ENCODE results near the gene ANKRD34C.

The ANKRD34C gene

DNA sequence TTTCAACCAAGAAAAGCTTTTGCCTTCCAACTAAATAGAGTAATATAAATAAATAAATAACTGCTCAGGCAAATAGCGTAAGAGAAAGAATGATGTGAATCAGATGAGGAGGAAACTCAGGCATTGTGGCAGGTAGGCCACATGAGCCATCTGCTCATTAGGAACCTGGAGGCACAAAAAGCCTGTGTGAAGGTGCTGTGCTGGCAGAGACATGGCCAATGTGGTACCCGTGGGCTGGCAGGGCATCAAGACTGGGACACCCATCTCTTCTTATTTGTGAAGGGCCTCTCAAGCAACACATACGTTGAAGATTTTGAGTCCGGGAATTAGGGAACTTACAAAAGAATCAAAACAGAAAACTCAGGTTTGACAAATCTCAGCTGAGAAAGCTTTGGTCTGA lies 9.5 kb downstream of the ANKRD34C start:
- H3K4me3 Mint-ChIP-seq: no peak overlapping the region
- peaks cover 73% of the 10 kb centered on the region for H3K27me3 Mint-ChIP-seq
- H3K4me1 Mint-ChIP-seq: peaks cover 6% of the 10 kb centered on the region
- peaks cover 1% of the 10 kb centered on the region for H3K36me3 Mint-ChIP-seq (ENCODE audit: insufficient read depth)
- H3K27ac Mint-ChIP-seq (ENCODE audit: low read depth): no peak overlapping the region
- no peak for ATAC-seq (replicated peaks; ENCODE audit: extremely low read depth, poor library complexity, severe bottlenecking)
- DNase-seq (ENCODE audit: low spot score in 2 of 2): no peak
- H3K9me3 Mint-ChIP-seq: no peaks in the 10 kb centered on the region

DNA sequence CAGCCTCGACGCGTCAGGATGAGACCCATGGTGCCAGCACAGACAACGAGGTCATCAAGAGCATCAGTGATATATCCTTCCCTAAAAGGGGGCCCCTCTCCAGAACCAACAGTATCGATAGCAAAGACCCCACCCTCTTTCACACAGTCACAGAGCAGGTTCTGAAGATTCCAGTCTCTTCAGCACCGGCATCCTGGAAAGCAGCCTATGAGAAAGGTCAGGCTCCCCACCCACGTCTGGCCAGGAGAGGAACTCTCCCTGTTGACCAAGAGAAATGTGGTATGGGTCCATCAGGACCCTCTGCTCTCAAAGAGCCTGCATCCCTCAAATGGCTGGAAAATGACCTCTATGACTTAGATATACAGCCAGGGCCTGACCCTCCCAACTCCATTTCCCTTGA lies 11.6 kb downstream of the ANKRD34C start:
- H3K27ac Mint-ChIP-seq (ENCODE audit: low read depth): no peak overlapping the region
- no peaks in the 10 kb centered on the region for H3K9me3 Mint-ChIP-seq
- H3K27me3 Mint-ChIP-seq: peaks cover 67% of the 10 kb centered on the region
- H3K4me3 Mint-ChIP-seq: no peak overlapping the region
- ATAC-seq (replicated peaks; ENCODE audit: extremely low read depth, poor library complexity, severe bottlenecking) (no peak), DNase-seq (ENCODE audit: low spot score in 2 of 2) (no peak)
- H3K4me1 Mint-ChIP-seq: peaks cover 6% of the 10 kb centered on the region
- peaks cover 1% of the 10 kb centered on the region for H3K36me3 Mint-ChIP-seq (ENCODE audit: insufficient read depth)

DNA sequence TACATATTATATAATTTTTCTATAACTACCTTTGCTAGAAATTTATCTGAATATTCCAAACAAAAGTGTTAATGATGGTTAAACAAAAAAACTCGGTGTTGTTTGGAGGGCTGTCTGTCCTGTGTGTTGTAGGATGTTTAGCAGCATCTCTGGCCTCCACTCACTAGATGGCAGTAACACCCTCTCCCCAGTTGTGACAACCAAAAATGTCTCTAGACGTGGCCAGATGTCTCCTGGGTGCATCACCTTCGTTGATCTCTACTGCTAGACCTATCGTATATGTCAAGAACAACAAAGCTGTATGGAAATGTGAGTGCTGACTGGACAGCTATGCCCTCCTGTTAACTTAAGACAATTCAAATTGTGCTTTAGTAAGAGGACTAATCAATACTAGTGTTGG lies 14.1 kb downstream of the ANKRD34C start:
- peaks cover 61% of the 10 kb centered on the region for H3K27me3 Mint-ChIP-seq
- peaks cover under 1% of the 10 kb centered on the region for H3K36me3 Mint-ChIP-seq (ENCODE audit: insufficient read depth)
- H3K27ac Mint-ChIP-seq (ENCODE audit: low read depth): no peak overlapping the region
- no peaks in the 10 kb centered on the region for H3K4me1 Mint-ChIP-seq
- no peak for ATAC-seq (replicated peaks; ENCODE audit: extremely low read depth, poor library complexity, severe bottlenecking)
- H3K9me3 Mint-ChIP-seq: no peaks in the 10 kb centered on the region
- DNase-seq (ENCODE audit: low spot score in 2 of 2): no peak
- H3K4me3 Mint-ChIP-seq: no peak overlapping the region

- Mint-ChIP-seq H3K4me1 (no peaks in the 10 kb centered on the region), H3K27me3 (peaks cover 64% of the 10 kb centered on the region), H3K36me3 (ENCODE audit: insufficient read depth) (no peaks in the 10 kb centered on the region), H3K9me3 (no peaks in the 10 kb centered on the region), H3K27ac (ENCODE audit: low read depth) (no peak overlapping the region), H3K4me3 (no peak overlapping the region)
- no peak for DNase-seq (ENCODE audit: low spot score in 2 of 2)
- no peak for ATAC-seq (replicated peaks; ENCODE audit: extremely low read depth, poor library complexity, severe bottlenecking)
Observed at GRCh38 chr15:79299126-79299840, 16.8 kb downstream of the ANKRD34C start.

DNA sequence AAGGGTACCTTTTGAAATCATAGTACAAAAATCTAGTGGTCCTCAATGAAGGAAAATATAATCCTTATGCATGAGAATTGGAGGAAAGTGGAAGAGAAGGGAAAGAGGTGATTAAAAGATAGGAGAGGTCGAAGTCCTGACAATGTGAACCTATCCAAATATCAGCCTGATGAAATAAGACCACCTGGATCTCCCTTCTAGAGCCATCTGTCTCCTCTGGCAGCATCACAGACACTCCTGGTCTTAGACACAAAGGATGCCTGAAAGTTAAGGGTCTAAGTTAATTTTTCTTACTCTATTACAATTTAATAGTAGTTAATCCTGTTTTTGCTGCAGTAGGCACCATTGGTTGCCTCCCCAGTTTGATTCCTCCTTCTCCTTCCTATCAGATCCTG lies 17.3 kb downstream of the ANKRD34C start:
- Mint-ChIP-seq H3K4me1 (no peaks in the 10 kb centered on the region), H3K27me3 (peaks cover 64% of the 10 kb centered on the region), H3K9me3 (no peaks in the 10 kb centered on the region), H3K36me3 (ENCODE audit: insufficient read depth) (no peaks in the 10 kb centered on the region), H3K27ac (ENCODE audit: low read depth) (no peak overlapping the region), H3K4me3 (no peak overlapping the region)
- no peak for ATAC-seq (replicated peaks; ENCODE audit: extremely low read depth, poor library complexity, severe bottlenecking)
- DNase-seq (ENCODE audit: low spot score in 2 of 2): no peak

DNA sequence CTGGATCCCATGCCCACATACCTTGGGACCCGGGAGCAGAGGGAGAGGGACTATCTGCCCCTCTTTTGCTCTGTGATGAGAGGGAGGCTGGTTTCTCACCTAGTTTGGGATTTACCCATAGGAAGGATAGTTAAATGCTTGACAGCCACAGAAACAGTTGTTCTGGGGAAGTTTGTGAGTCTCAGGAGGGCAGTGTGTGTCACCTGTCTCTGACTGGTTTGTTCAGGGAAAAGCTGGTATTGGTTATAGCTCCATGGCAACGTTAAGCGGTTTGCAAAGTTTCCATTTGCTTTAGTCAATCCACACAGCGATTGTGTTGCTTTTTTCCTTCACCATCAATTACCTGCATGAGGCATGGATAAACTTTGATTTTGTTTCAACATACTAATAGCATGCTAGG lies 24.7 kb downstream of the ANKRD34C start:
- H3K36me3 Mint-ChIP-seq (ENCODE audit: insufficient read depth): no peaks in the 10 kb centered on the region
- peaks cover 13% of the 10 kb centered on the region for H3K4me1 Mint-ChIP-seq
- ATAC-seq (replicated peaks; ENCODE audit: extremely low read depth, poor library complexity, severe bottlenecking): no peak
- H3K4me3 Mint-ChIP-seq: no peak overlapping the region
- no peak overlapping the region for H3K27ac Mint-ChIP-seq (ENCODE audit: low read depth)
- H3K9me3 Mint-ChIP-seq: no peaks in the 10 kb centered on the region
- no peak for DNase-seq (ENCODE audit: low spot score in 2 of 2)
- H3K27me3 Mint-ChIP-seq: peaks cover 37% of the 10 kb centered on the region

- ATAC-seq (replicated peaks; ENCODE audit: extremely low read depth, poor library complexity, severe bottlenecking) (no peak), DNase-seq (ENCODE audit: low spot score in 2 of 2) (no peak)
- no peaks in the 10 kb centered on the region for H3K9me3 Mint-ChIP-seq
- peaks cover 24% of the 10 kb centered on the region for H3K27me3 Mint-ChIP-seq
- peaks cover 26% of the 10 kb centered on the region for H3K4me1 Mint-ChIP-seq
- no peak overlapping the region for H3K27ac Mint-ChIP-seq (ENCODE audit: low read depth)
- H3K4me3 Mint-ChIP-seq: no peak overlapping the region
- peaks cover 5% of the 10 kb centered on the region for H3K36me3 Mint-ChIP-seq (ENCODE audit: insufficient read depth)
Observed at GRCh38 chr15:79308874-79309273, 26.4 kb downstream of the ANKRD34C start.

- no peak for DNase-seq (ENCODE audit: low spot score in 2 of 2)
- H3K27me3 Mint-ChIP-seq: peaks cover 6% of the 10 kb centered on the region
- no peaks in the 10 kb centered on the region for H3K9me3 Mint-ChIP-seq
- H3K36me3 Mint-ChIP-seq (ENCODE audit: insufficient read depth): peaks cover 14% of the 10 kb centered on the region
- peak; percentile 42 for ATAC-seq (replicated peaks; ENCODE audit: extremely low read depth, poor library complexity, severe bottlenecking)
- no peak overlapping the region for H3K27ac Mint-ChIP-seq (ENCODE audit: low read depth)
- H3K4me1 Mint-ChIP-seq: peaks cover 35% of the 10 kb centered on the region
- H3K4me3 Mint-ChIP-seq: peak overlapping the region; percentile 82
Observed at GRCh38 chr15:79310612-79310984, 28.1 kb downstream of the ANKRD34C start.

GRCh38 chr15:79310985-79311900 lies 28.7 kb downstream of the ANKRD34C start, which contains the start of gene TMED3:
TMED3 (plus strand) TSS chr15:79311112; CDS start chr15:79311250, 138 bp downstream.
- H3K9me3 Mint-ChIP-seq: no peaks in the 10 kb centered on the region
- H3K27ac Mint-ChIP-seq (ENCODE audit: low read depth): peak within 1 kb of the TSS; percentile 67
- ATAC-seq (replicated peaks; ENCODE audit: extremely low read depth, poor library complexity, severe bottlenecking) (peak; percentile 92), DNase-seq (ENCODE audit: low spot score in 2 of 2) (peak; percentile 66 to 67)
- peaks cover 41% of the 10 kb centered on the region for H3K4me1 Mint-ChIP-seq
- peaks cover 14% of the 10 kb centered on the region for H3K36me3 Mint-ChIP-seq (ENCODE audit: insufficient read depth)
- H3K4me3 Mint-ChIP-seq: peak within 1 kb of the TSS; percentile 82
- no peaks in the 10 kb centered on the region for H3K27me3 Mint-ChIP-seq

GRCh38 chr15:79311901-79312553 lies 29.5 kb downstream of the ANKRD34C start:
- Mint-ChIP-seq H3K27me3 (no peaks in the 10 kb centered on the region), H3K4me1 (peaks cover 49% of the 10 kb centered on the region), H3K4me3 (peak overlapping the region; percentile 82), H3K36me3 (ENCODE audit: insufficient read depth) (peaks cover 17% of the 10 kb centered on the region), H3K27ac (ENCODE audit: low read depth) (peak overlapping the region; percentile 67), H3K9me3 (no peaks in the 10 kb centered on the region)
- ATAC-seq (replicated peaks; ENCODE audit: extremely low read depth, poor library complexity, severe bottlenecking) (no peak), DNase-seq (ENCODE audit: low spot score in 2 of 2) (no peak)

DNA sequence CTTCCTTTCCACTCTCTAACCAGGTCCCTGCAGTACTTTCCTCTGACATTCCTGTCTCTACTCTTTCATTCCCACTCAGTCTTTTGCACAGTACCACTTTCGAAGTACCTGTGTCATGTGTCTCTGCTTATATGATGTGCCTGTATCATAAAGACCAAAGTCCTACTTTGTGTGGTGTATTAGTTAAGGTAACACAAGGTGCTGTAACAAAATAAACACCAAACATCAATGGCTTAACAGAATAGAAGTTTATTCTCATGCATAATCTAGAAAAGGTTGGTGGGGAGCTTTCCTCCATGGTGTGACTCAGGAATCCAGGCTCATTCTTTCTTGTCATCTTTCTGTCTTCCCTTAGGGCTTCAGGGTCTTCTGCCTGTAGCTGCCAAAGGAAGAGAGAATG lies 31.7 kb downstream of the ANKRD34C start:
- H3K36me3 Mint-ChIP-seq (ENCODE audit: insufficient read depth): peaks cover 22% of the 10 kb centered on the region
- no peaks in the 10 kb centered on the region for H3K9me3 Mint-ChIP-seq
- H3K4me1 Mint-ChIP-seq: peaks cover 70% of the 10 kb centered on the region
- H3K27ac Mint-ChIP-seq (ENCODE audit: low read depth): no peak overlapping the region
- H3K27me3 Mint-ChIP-seq: no peaks in the 10 kb centered on the region
- H3K4me3 Mint-ChIP-seq: no peak overlapping the region
- ATAC-seq (replicated peaks; ENCODE audit: extremely low read depth, poor library complexity, severe bottlenecking) (no peak), DNase-seq (ENCODE audit: low spot score in 2 of 2) (no peak)

DNA sequence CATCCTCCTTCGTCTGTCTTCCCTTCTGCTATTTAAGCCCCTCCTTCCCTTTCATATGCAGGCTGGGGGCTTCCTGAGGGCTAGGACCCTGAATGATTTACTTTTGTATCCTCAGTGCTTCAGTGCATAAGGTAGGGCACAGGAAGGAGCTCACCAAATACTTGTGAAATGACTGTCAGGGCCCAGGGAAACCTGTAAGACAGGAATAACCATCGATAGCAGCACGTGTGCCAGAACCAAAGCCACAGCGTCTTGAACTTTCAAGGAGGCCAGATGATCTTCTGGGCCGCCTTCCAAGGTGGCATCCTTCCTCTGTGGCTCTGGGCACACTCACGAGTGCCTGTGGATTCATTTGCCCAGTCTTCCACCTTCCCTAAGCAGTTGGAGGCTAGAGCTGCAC lies 32.3 kb downstream of the ANKRD34C start:
- H3K4me3 Mint-ChIP-seq: no peak overlapping the region
- no peaks in the 10 kb centered on the region for H3K27me3 Mint-ChIP-seq
- DNase-seq (ENCODE audit: low spot score in 2 of 2) (no peak), ATAC-seq (replicated peaks; ENCODE audit: extremely low read depth, poor library complexity, severe bottlenecking) (no peak)
- no peak overlapping the region for H3K27ac Mint-ChIP-seq (ENCODE audit: low read depth)
- peaks cover 76% of the 10 kb centered on the region for H3K4me1 Mint-ChIP-seq
- H3K9me3 Mint-ChIP-seq: no peaks in the 10 kb centered on the region
- peaks cover 22% of the 10 kb centered on the region for H3K36me3 Mint-ChIP-seq (ENCODE audit: insufficient read depth)
